GM10248 (cell line): ENCODE measurements around the gene PRKCB.

Experiments used
- CTCF ChIA-PET: fragments of 300-600 bp; sonication (Branson Sonifier 250); formaldehyde crosslinking; extraction: SDS; loops from one replicate; lab custom pipeline; 2021; ENCODE audit warnings: antibody characterized with exemption; lab: Yijun Ruan, JAX
- POLR2A ChIA-PET: fragments of 350-650 bp; sonication (Branson Sonifier 250); formaldehyde crosslinking; extraction: SDS; loops from one replicate; lab custom pipeline; 2020; ENCODE audit warnings: antibody characterized with exemption; lab: Yijun Ruan, JAX
- DNase-seq: peaks from one replicate; pipeline ENCODE4 v3.0.0; 2012; ENCODE audit errors: extremely low spot score
- CTCF ChIP-seq: IDR thresholded peaks from 2 replicates; pipeline ENCODE4 v1.5.1; 2012; ENCODE audit warnings: mild to moderate bottlenecking, low read depth; ENCODE audit errors: extremely low read depth, missing control alignments, control extremely low read depth

PRKCB gene

GRCh38 chr16:24132797-24133155 is 297.0 kb downstream of the PRKCB start:
- ChIA-PET CTCF (interaction anchor here (2.1 kb wide), 1 partner anchor 8 kb away, joined by 9 read pairs; no protein-coding TSS in a partner anchor), POLR2A (no interaction called here)
- no peak for DNase-seq
- TF ChIP-seq CTCF: no peak

- DNase-seq: no peak
- ChIA-PET CTCF (no interaction called here), POLR2A (no interaction called here)
- no peak for TF ChIP-seq CTCF
Measured at GRCh38 chr16:24135624-24136565, 300.1 kb downstream of the PRKCB start.

- ChIA-PET CTCF (interaction anchor here (1.5 kb wide), 1 partner anchor 13 kb away, joined by 4 read pairs; no protein-coding TSS in a partner anchor), POLR2A (no interaction called here)
- DNase-seq: no peak
- TF ChIP-seq CTCF: no peak
Measured at GRCh38 chr16:24138024-24138423, 302.2 kb downstream of the PRKCB start.

- ChIA-PET POLR2A (no interaction called here), CTCF (interaction anchor here (1.5 kb wide), 1 partner anchor 14 kb away, joined by 4 read pairs; no protein-coding TSS in a partner anchor)
- no peak for TF ChIP-seq CTCF
Measured at GRCh38 chr16:24138575-24138974, 302.8 kb downstream of the PRKCB start.

GRCh38 chr16:24139282-24139681 is 303.5 kb downstream of the PRKCB start:
- no peak for DNase-seq
- POLR2A ChIA-PET: no interaction called here
- CTCF ChIA-PET: interaction anchor here (1.5 kb wide), 1 partner anchor 14 kb away, joined by 4 read pairs; no protein-coding TSS in a partner anchor
- TF ChIP-seq CTCF: no peak

More at GRCh38 chr16:24138575-24138974, 302.8 kb downstream of the PRKCB start:
- DNase-seq: no peak

- CTCF ChIA-PET: interaction anchor here (1.2 kb wide), 1 partner anchor 70 kb away, joined by 3 read pairs; no protein-coding TSS in a partner anchor
- POLR2A ChIA-PET: no interaction called here
- no peak for TF ChIP-seq CTCF
- DNase-seq: no peak
Measured at GRCh38 chr16:24140730-24141129, 304.9 kb downstream of the PRKCB start.
